IMR-90 (cell line): ENCODE measurements around the gene PPP1R16B. TPM values are rescaled to one million over a fixed set of nuclear protein-coding genes. Genes with fewer than 3 reads are reported as not detected.

Experiments used
- ATAC-seq: fragments of 200-7000 bp; cut with Tn5 transposase; 2 replicates; pipeline ENCODE4 v1.9.1; 2020; ENCODE audit warnings: low read depth, mild to moderate bottlenecking, moderate library complexity
- BruUV-seq: library from RNA; stranded (reverse); fragments of 400-500 nt; replicated peaks from 2 replicates; lab custom pipeline; 2021; lab: Mats Ljungman, UMichigan
- CTCF ChIA-PET: fragments of 300-600 bp; formaldehyde crosslinking; extraction: SDS; loops from one replicate; lab custom pipeline; 2021; ENCODE audit warnings: antibody characterized with exemption; lab: Yijun Ruan, JAX
- POLR2A ChIA-PET: fragments of 300-600 bp; sonication (Branson Sonifier 250); formaldehyde crosslinking; loops from one replicate; lab custom pipeline; 2022; ENCODE audit warnings: antibody characterized with exemption; ENCODE audit not compliant: unreplicated experiment; lab: Charles Lee
- DNase-seq: peaks from one replicate; pipeline ENCODE4 v3.0.0; 2013
- H2AFZ ChIP-seq: replicated peaks from 2 replicates; pipeline ENCODE3; 2013; ENCODE audit warnings: low read length, mild to moderate bottlenecking; ENCODE audit not compliant: poor library complexity
- H2AK5ac ChIP-seq: 2 replicates; pipeline ENCODE4 v1.6.1; 2013; ENCODE audit warnings: low read depth, low read length, inconsistent platforms
- H2AK9ac ChIP-seq: replicated peaks from 2 replicates; pipeline ENCODE3; 2013; ENCODE audit warnings: mild to moderate bottlenecking, low read depth, low read length, moderate library complexity; ENCODE audit not compliant: poor library complexity
- H2BK120ac ChIP-seq: 2 replicates; pipeline ENCODE4 v1.6.1; 2013; ENCODE audit warnings: low read depth, low read length, inconsistent platforms
- H2BK15ac ChIP-seq: 3 replicates; pipeline ENCODE4 v1.6.1; 2013; ENCODE audit warnings: low read depth, low read length, inconsistent platforms
- H2BK20ac ChIP-seq: 2 replicates; pipeline ENCODE4 v1.6.1; 2013; ENCODE audit warnings: low read depth, mild to moderate bottlenecking, inconsistent platforms, low read length, moderate library complexity
- H2BK5ac ChIP-seq: 2 replicates; pipeline ENCODE4 v1.6.1; 2013; ENCODE audit warnings: mild to moderate bottlenecking, low read depth, low read length, inconsistent platforms; ENCODE audit not compliant: poor library complexity, severe bottlenecking
- H3K14ac ChIP-seq: replicated peaks from 2 replicates; pipeline ENCODE4 v1.6.1; 2013; ENCODE audit warnings: low read depth, low read length, inconsistent platforms
- H3K18ac ChIP-seq: 2 replicates; pipeline ENCODE4 v1.6.1; 2013; ENCODE audit warnings: low read depth, low read length, control low read depth
- H3K23ac ChIP-seq: 2 replicates; pipeline ENCODE4 v1.6.1; 2013; ENCODE audit warnings: low read depth, low read length, inconsistent platforms
- H3K27ac ChIP-seq: 2 replicates; pipeline ENCODE4 v1.5.1; 2013; ENCODE audit warnings: mild to moderate bottlenecking, control low read depth, low read length; ENCODE audit not compliant: insufficient read depth
- H3K27me3 ChIP-seq: 2 replicates; pipeline ENCODE4 v1.6.1; 2013; ENCODE audit warnings: low read length; ENCODE audit not compliant: control insufficient read depth, insufficient read depth
- H3K36me3 ChIP-seq: 2 replicates; pipeline ENCODE4 v1.6.1; 2013; ENCODE audit warnings: low read length, mixed read lengths; ENCODE audit not compliant: control insufficient read depth, insufficient read depth
- H3K4ac ChIP-seq: 2 replicates; pipeline ENCODE4 v1.6.1; 2013; ENCODE audit warnings: low read depth, low read length, inconsistent platforms
- H3K4me1 ChIP-seq: 2 replicates; pipeline ENCODE4 v1.6.1; 2013; ENCODE audit warnings: low read length, mixed read lengths; ENCODE audit not compliant: control insufficient read depth, insufficient read depth
- H3K4me2 ChIP-seq: 2 replicates; pipeline ENCODE4 v1.6.1; 2013; ENCODE audit warnings: low read depth, mild to moderate bottlenecking, control low read depth, low read length, moderate library complexity
- H3K4me3 ChIP-seq: 2 replicates; pipeline ENCODE4 v1.5.1; 2013; ENCODE audit warnings: low read depth, mild to moderate bottlenecking, control low read depth, low read length, moderate library complexity; ENCODE audit not compliant: insufficient read depth
- H3K56ac ChIP-seq: 2 replicates; pipeline ENCODE4 v1.6.1; 2013; ENCODE audit warnings: low read length, inconsistent platforms; ENCODE audit not compliant: insufficient read depth; ENCODE audit errors: extremely low read depth
- H3K79me1 ChIP-seq, 2 experiments: 2 replicates each; pipeline ENCODE4 v1.6.1; 2013; ENCODE audit warnings: low read length in 2 of 2, inconsistent platforms in 1 of 2, low read depth in 1 of 2
- H3K9ac ChIP-seq: 2 replicates; pipeline ENCODE4 v1.6.1; 2013; ENCODE audit warnings: low read depth, low read length, control low read depth
- H3K9me1 ChIP-seq: 2 replicates; pipeline ENCODE4 v1.6.1; 2013; ENCODE audit warnings: low read length, inconsistent platforms; ENCODE audit not compliant: insufficient read depth
- H3K9me3 ChIP-seq: 2 replicates; pipeline ENCODE4 v1.6.1; 2013; ENCODE audit warnings: low read length; ENCODE audit not compliant: control insufficient read depth, insufficient read depth
- H4K20me1 ChIP-seq: 2 replicates; pipeline ENCODE4 v1.6.1; 2013; ENCODE audit warnings: low read length, inconsistent platforms; ENCODE audit not compliant: insufficient read depth
- H4K5ac ChIP-seq: 2 replicates; pipeline ENCODE4 v1.6.1; 2013; ENCODE audit warnings: mild to moderate bottlenecking, low read depth, low read length, control low read depth
- H4K8ac ChIP-seq, 2 experiments: 2 replicates each; pipeline ENCODE4 v1.6.1; 2013; ENCODE audit warnings: low read depth in 2 of 2, low read length in 2 of 2, control low read depth in 1 of 2, inconsistent platforms in 1 of 2
- H4K91ac ChIP-seq: 2 replicates; pipeline ENCODE4 v1.6.1; 2013; ENCODE audit warnings: low read depth, low read length, inconsistent platforms; ENCODE audit not compliant: insufficient read depth
- CEBPB ChIP-seq: IDR thresholded peaks from 2 replicates; pipeline ENCODE4 v1.6.1; 2012; ENCODE audit warnings: low read depth, low read length, improper control_type of control experiment
- ELK1 ChIP-seq: fragments of 150-350 bp; IDR thresholded peaks from 2 replicates; pipeline ENCODE4 v1.6.1; 2016; ENCODE audit warnings: low read depth, mild to moderate bottlenecking, low read length, moderate library complexity, borderline replicate concordance
- FOS ChIP-seq: fragments of 150-350 bp; IDR thresholded peaks from 2 replicates; pipeline ENCODE4 v1.6.1; 2016; ENCODE audit warnings: low read depth, low read length
- MAFK ChIP-seq: IDR thresholded peaks from 2 replicates; pipeline ENCODE4 v1.6.1; 2012; ENCODE audit warnings: low read depth, low read length, improper control_type of control experiment
- MAZ ChIP-seq: IDR thresholded peaks from 2 replicates; pipeline ENCODE4 v1.6.1; 2012; ENCODE audit warnings: low read depth, mild to moderate bottlenecking, low read length, improper control_type of control experiment, moderate library complexity, borderline replicate concordance
- MXI1 ChIP-seq: IDR thresholded peaks from 2 replicates; pipeline ENCODE4 v1.6.1; 2012; ENCODE audit warnings: low read depth, mild to moderate bottlenecking, low read length, moderate library complexity, borderline replicate concordance
- NFE2L2 ChIP-seq: fragments of 150-350 bp; IDR thresholded peaks from 2 replicates; pipeline ENCODE4 v1.6.1; 2016; ENCODE audit warnings: low read depth, mild to moderate bottlenecking, low read length
- RAD21 ChIP-seq: IDR thresholded peaks from 2 replicates; pipeline ENCODE4 v1.6.1; 2012; ENCODE audit warnings: low read length, improper control_type of control experiment
- SMC3 ChIP-seq: fragments of 150-350 bp; IDR thresholded peaks from 2 replicates; pipeline ENCODE4 v1.6.1; 2016; ENCODE audit warnings: low read depth, mild to moderate bottlenecking, antibody characterized with exemption, low read length, moderate library complexity
- USF2 ChIP-seq: fragments of 150-350 bp; IDR thresholded peaks from 2 replicates; pipeline ENCODE4 v1.6.1; 2017; ENCODE audit warnings: mild to moderate bottlenecking, antibody characterized with exemption, low read length, low read depth
- WGBS, 2 experiments: methylation state at CpG; one replicate each; pipeline versions ENCODE4 v1.1.5 to v1.1.7; 2013; ENCODE audit warnings: missing lambda C conversion rate in 2 of 2; ENCODE audit not compliant: insufficient read length in 1 of 2; ENCODE audit errors: extremely low coverage in 2 of 2; 5-methylcytosine and 5-hydroxymethylcytosine counted together
- dilution Hi-C: fragments of 300-500 bp; cut with HindIII; formaldehyde crosslinking; loops from one replicate; pipeline ENCODE4 v1.14.3; 2018; ENCODE audit warnings: low sequenced_read_pairs; ENCODE audit not compliant: unreplicated experiment
- in situ Hi-C: fragments of 300-500 bp; cut with MboI; formaldehyde crosslinking; loops from 3 replicates; pipeline ENCODE4 v1.14.3; 2019; ENCODE audit warnings: low sequenced_read_pairs, inconsistent platforms, mixed read lengths
- intact Hi-C: fragments of 100-400 bp; cut with micrococcal nuclease; formaldehyde crosslinking; loops from 2 replicates; pipeline ENCODE4 v1.10.0; 2022
- polyA plus RNA-seq, 3 experiments: library from polyadenylated mRNA; depleted of rRNA; stranded (reverse); fragments of >200 nt; gene quantifications; 2 replicates each; pipeline ENCODE4 v1.2.3, GENCODE V29; 2012; ENCODE audit warnings: low replicate concordance in 1 of 3
- total RNA-seq: library from RNA; depleted of rRNA; stranded (reverse); fragments of >200 nt; gene quantifications from 2 replicates; pipeline ENCODE4 v1.2.3, GENCODE V29; 2012

Gene PPP1R16B
- total and polyA plus RNA-seq, 2 of the 4 experiments (the other 2 are of a cell fraction), result not detected

- POLR2A ChIA-PET, result no interaction called here
- Histone ChIP-seq H4K91ac (no peak overlapping the region), H2BK5ac (no peak overlapping the region), H3K79me1 (no peaks in the 10 kb centered on the region), H3K18ac (no peak overlapping the region), H3K14ac (no peak overlapping the region), H3K4me3 (no peak overlapping the region), H3K4me2 (no peak overlapping the region), H3K9me1 (no peaks in the 10 kb centered on the region), H3K27ac (no peak overlapping the region), H3K4ac (no peak overlapping the region), H4K20me1 (no peaks in the 10 kb centered on the region), H2AK5ac (no peak overlapping the region), H3K56ac (no peak overlapping the region), H3K23ac (no peak overlapping the region), H3K4me1 (no peaks in the 10 kb centered on the region), H2BK120ac (no peak overlapping the region), H3K27me3 (peaks cover 49% of the 10 kb centered on the region), H4K5ac (no peak overlapping the region), H2BK15ac (no peak overlapping the region), H4K8ac (no peak overlapping the region), H3K36me3 (no peaks in the 10 kb centered on the region), H3K9ac (no peak overlapping the region), H2AK9ac (no peak overlapping the region), H2AFZ (no peak overlapping the region), H3K9me3 (no peaks in the 10 kb centered on the region), H2BK20ac (no peak overlapping the region)
- TF ChIP-seq MAZ (no peak), SMC3 (no peak), FOS (no peak), CEBPB (no peak), RAD21 (no peak), NFE2L2 (no peak), ELK1 (no peak), MXI1 (no peak), USF2 (no peak), MAFK (no peak)
- in situ Hi-C loops (no loop called here), dilution Hi-C loops (no loop called here), intact Hi-C loops (no loop called here)
- CTCF ChIA-PET, result no interaction called here
- WGBS, 2 experiments, result no CpG with 5 or more reads among the region's 5 CpGs
- no TSS peak for BruUV-seq
- DNase-seq (no peak), ATAC-seq (no peak)
Observed at GRCh38 chr20:38812182-38812581, 6.7 kb downstream of the PPP1R16B start.
